GM21381 (cell line): ENCODE results near the gene CBX3.
"Not testable (repeated sequence)": the region's sequence is repeated elsewhere in the genome, so short reads cannot be mapped to it uniquely, and the experiment has no call there.

Experiments
- ATAC-seq: cut with Tn5 transposase; IDR thresholded peaks from one replicate; pipeline ENCODE4 v1.9.1; 2021; ENCODE audit warnings: mild to moderate bottlenecking, moderate library complexity; ENCODE audit not compliant: unreplicated experiment

CBX3 gene

GRCh38 chr7:26201247-26202018 lies at the start of gene CBX3:
Gene CBX3, plus strand, starts transcription at chr7:26201745. Its CDS starts 1,254 bp downstream, at chr7:26202999.
- peak; percentile 45 for ATAC-seq

GRCh38 chr7:26151953-26152781 lies 49.4 kb upstream of the CBX3 start, which contains the start of gene NFE2L3:
Gene NFE2L3, plus strand, starts transcription at chr7:26152198. Its CDS starts 301 bp downstream, at chr7:26152499.
- peak; percentile 70 for ATAC-seq

GRCh38 chr7:26152782-26153240 lies 48.7 kb upstream of the CBX3 start:
- ATAC-seq = peak; percentile 18

GRCh38 chr7:26153241-26153822 lies 48.2 kb upstream of the CBX3 start:
- no peak for ATAC-seq

GRCh38 chr7:26153823-26154783 lies 47.4 kb upstream of the CBX3 start:
- ATAC-seq = no peak

- no peak for ATAC-seq
These were observed 45.8 kb upstream of the CBX3 start for GRCh38 chr7:26155531-26156375.

- no peak for ATAC-seq
These were observed 44.8 kb upstream of the CBX3 start for GRCh38 chr7:26156451-26157420.

- ATAC-seq = no peak
These were observed 43.9 kb upstream of the CBX3 start for GRCh38 chr7:26157520-26158105.

- no peak for ATAC-seq
These were observed 42.3 kb upstream of the CBX3 start for GRCh38 chr7:26159243-26159642.

- ATAC-seq = no peak
These were observed 40.6 kb upstream of the CBX3 start for GRCh38 chr7:26160896-26161295.

GRCh38 chr7:26162431-26162830 lies 39.1 kb upstream of the CBX3 start:
- ATAC-seq = no peak

GRCh38 chr7:26163804-26164203 lies 37.7 kb upstream of the CBX3 start:
- not testable (repeated sequence) for ATAC-seq

- no peak for ATAC-seq
These were observed 35.4 kb upstream of the CBX3 start for GRCh38 chr7:26165950-26166683.

- ATAC-seq = peak; percentile 28
These were observed 34.8 kb upstream of the CBX3 start for GRCh38 chr7:26166684-26167266.

GRCh38 chr7:26167303-26167934 lies 34.1 kb upstream of the CBX3 start:
- peak; percentile 85 for ATAC-seq

GRCh38 chr7:26168458-26169023 lies 33.0 kb upstream of the CBX3 start:
- ATAC-seq = no peak
